ENCODE data around the gene NPRL2.

Gene NPRL2

DNA sequence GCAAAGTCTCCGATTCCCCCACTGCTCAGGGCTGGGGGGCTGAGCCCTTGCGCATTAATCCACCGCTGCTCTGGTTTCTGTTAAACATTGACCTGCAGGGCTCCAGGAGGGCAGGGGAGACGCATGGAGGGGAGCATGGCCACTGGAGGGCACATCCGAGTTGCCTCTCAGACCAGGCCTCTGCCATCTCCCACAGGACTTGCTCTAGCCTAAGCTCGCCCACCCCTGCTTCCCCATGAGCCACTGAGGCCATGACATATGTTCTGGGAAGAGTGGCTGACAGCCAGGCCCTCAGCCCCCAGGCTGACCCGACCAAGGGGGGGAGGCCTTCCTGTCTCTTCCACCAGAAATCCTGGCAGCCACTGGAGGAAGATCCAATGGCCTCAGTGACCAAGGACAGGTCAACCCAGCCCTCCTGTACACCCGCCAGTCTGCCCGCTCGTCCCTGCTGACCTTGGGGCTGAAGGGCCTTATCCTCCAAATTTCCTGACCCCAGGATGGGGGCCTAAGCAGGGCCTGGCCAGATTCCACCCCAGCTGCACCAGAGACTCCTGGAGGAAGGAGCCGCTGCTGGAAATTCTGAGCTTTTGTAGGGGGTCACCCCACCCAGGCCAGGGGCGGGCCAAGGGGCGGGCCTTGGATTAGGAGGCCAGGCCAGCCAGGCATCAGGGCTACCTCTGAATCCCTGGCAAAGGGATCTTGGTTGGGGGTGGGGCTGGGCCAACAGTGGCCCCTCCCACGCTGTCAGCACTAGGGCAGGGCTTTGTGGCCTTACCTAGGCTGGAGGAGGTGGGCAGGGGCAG lies 47.4 kb downstream of the NPRL2 start, which contains the start of gene HYAL1:
Gene HYAL1 (minus strand): TSS at position 562 of the 803 bp plus-strand sequence. CDS start 618 bp downstream, outside the sequence.
- DNase-seq = peak; percentile 63

DNA sequence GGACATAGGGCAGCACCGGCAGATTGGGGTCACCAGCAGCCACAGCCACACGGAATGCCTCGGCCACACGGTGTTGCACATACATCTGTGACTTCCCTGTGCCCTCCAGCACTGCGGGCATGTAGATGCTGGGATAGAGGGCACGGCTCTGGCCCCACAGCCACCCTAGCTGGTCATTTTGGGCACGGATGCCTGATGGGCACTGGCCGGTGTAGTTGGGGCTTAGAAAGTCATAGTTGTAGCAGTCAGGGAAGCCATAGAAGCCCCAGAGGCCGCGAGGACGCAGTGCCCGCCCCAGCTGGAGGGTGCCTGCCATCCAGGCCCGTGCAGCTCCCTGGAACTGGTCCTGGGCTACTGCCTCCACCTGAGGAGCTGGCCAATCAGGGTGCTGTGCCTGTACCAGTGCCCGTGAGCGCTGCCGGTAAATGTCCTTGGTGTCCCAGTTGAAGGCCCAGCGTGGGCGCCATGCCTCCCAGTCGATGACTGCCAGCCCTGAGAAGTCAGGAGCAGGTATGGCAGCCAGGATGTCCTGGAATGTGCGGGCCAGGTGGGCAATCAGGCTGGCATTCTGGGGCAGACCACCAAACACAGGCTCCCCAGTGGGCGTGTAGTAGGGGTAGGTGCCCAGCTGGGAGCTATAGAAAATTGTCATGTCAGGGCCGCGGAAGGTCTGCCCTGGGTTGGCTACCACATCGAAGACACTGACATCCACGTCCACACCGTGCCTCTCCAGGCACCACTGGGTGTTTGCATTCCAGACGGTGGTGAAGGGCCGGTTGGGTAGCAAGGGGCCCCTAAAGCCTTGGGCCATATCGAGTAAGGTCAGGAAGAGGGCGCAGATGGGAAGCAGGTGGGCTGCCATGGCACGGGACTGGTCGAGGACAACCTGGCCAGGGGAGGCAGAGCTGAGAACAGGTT lies 48.2 kb downstream of the NPRL2 start:
- no peak for DNase-seq

- DNase-seq = no peak
These were observed 49.8 kb downstream of the NPRL2 start for GRCh38 chr3:50300681-50301254.

- peak; percentile 86 for DNase-seq
These were observed 50.5 kb downstream of the NPRL2 start for GRCh38 chr3:50299929-50300680.

DNA sequence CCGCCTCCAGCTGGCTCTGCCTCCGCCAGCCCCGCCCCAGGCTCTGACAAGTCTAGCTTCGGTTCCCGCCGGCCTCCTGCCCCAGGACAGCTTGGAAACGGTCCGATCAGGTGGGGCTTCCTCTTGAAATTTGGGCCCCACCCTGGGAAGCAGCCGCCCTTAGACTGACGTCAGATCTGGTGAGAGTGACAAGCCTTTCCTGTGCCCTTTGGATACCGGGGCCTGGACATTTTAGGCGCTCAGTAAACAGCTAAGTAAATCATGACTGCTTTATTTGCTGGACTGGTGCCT lies 51.0 kb downstream of the NPRL2 start:
- DNase-seq = no peak

- peak; percentile 100 for DNase-seq
These were observed 51.5 kb downstream of the NPRL2 start, which contains the start of the genes HYAL3 and NAA80 for GRCh38 chr3:50298836-50299637. Gene HYAL3, minus strand, starts transcription at chr3:50299405. Its CDS starts 3,803 bp downstream, at chr3:50295602. Gene NAA80, minus strand, starts transcription at chr3:50299405. Its CDS starts 1,942 bp downstream, at chr3:50297463.

DNA sequence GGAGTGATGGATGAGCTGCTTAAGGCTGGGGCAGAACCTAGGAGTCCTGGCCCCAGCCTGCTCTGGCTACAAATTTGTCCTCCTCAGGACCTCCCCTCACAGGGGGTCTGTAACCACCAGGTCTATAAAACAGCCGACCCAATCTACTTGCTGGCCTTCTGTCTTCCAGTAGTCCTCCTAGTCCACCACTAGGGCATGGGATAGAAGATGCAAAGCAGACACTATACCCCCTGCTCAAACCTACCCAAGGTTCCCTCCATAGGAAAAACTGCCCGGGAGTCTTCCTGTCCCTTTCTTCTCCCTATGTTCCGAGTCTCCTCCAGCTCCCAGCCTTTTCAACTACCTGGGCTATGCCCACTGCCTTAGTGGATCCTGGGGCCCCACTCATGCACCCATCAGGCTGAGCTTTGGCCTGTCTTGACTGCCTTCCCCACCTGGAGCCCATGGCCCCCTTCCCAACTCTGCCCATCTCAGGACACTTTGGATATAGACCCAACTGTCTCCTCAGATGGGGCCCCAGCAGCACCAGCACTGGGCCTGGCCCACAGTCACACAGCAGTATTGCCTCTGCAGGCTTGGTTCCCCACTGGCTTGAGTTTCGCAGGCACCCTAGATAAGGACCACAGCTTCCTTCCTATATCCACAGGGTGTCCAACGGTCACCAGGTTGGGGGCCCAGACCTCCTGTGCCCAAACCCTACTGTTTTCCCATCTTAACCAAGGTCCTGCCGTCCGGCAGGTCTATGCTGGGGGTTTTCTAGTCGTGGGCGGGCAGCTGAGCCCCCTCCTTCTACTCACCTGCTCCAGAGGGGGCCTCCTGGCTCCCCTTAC lies 52.5 kb downstream of the NPRL2 start:
- peak; percentile 83 for DNase-seq

- peak; percentile 56 for DNase-seq
These were observed 53.2 kb downstream of the NPRL2 start for GRCh38 chr3:50297384-50297775.
